ENCODE measurements around the gene NMBR.
"Not testable (repeated sequence)": the region's sequence is repeated elsewhere in the genome, so short reads cannot be mapped to it uniquely, and the experiment has no call there.

The NMBR gene

DNA sequence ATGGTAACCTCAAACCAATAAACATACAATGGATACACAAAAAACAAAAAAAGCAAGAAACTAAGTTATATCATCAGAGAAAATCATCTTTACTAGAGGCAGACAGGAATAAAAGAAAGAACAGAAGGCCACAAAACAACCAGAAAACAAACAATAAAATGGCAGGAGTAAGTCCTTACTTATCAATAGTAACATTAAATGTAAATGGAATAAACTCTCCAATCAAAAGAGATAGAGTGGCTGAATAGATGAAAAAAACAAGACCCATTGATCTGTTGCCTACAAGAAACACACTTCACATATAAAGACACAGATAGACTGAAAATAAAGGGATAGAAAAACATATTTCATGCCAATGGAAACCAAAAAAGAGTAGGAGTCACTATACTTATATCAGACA, 95.5 kb downstream of the NMBR start:
- DNase-seq, result no peak

GRCh38 chr6:142048593-142048980, 98.3 kb downstream of the NMBR start:
- no peak for DNase-seq

- no peak for DNase-seq
Measured at GRCh38 chr6:142047934-142048592, 98.9 kb downstream of the NMBR start.

DNA sequence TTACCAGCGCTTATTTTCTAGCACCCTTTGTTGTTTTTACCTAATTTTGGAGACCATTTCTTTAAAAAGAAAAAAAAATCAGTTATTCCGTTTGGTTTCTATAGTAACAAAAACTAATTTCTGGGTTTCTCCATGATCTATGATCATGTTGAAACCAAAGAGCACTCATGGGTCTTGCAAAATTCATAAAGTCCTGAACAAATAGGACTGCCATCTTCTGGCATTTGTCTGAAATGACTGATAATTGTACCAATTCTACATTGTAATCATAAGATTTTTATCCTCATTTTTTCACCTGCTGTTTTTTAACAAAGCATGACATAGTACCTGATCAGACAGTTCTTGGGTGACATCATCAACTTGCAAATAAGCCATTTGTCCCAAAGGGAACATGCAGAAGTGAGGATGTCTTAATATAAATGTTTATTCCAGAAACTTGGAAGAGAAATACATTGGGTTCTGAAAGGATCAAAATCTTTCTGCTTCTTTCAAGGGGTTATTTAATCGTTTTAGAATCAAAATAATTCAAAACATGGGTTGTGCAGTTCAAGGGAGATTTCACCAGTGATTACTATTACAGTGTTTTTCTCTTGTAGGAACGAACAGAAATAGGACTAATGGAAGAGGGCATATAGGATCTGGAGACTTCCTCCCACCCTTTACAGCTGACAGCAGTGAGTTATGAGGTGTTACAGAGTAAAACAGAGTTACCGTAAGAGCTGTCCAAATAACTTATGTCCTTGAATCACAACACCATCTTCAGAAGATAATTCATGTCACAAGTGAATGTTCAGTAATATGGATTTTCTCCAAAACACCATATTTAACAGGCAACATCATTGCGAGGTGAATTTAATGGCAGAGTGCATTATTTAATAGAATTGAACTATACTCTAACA, 101.3 kb downstream of the NMBR start:
- DNase-seq, result no peak

GRCh38 chr6:142035890-142036289, 111.0 kb downstream of the NMBR start:
- no peak for DNase-seq

DNA sequence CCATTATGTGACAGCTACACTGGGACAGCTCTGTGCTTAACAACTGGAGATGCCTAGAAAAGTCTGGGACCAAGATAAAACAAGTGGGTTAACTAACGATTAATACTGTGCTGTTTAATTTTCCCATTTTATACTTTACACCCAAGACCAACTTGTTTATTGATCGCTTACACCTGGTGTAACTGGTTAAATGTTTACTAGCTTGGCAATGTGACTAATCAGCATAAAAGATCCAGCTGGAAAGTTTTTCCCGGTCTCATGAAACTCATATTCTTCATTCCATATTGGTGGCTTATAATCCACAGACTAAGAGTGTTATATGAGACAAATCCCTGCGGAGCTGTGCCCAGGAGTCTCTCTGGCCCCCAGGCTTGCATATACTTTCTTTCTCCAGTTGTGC, 115.9 kb downstream of the NMBR start:
- no peak for DNase-seq

DNA sequence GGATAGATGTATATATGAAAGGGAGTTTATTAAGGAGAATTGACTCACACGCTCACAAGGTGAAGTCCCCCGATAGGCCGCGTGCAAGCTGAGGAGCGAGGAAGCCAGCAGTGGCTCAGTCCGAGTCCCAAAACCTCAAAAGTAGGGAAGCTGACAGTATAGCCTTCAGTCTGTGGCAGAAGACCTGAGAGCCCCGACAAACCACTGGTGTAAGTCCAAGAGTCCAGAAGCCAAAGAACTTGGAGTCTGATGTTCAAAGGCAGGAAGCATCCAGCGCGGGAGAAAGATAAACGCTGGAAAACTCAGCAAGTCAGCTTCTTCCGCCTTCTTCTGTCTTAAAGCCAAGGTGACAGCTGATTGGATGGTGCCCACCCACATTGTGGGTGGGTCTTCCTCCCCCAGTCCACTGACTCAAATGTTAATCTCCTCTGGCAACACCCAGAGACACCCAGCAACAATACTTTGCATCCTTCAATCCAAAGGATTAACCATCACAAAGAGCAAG, 116.8 kb downstream of the NMBR start:
- DNase-seq, result no peak

DNA sequence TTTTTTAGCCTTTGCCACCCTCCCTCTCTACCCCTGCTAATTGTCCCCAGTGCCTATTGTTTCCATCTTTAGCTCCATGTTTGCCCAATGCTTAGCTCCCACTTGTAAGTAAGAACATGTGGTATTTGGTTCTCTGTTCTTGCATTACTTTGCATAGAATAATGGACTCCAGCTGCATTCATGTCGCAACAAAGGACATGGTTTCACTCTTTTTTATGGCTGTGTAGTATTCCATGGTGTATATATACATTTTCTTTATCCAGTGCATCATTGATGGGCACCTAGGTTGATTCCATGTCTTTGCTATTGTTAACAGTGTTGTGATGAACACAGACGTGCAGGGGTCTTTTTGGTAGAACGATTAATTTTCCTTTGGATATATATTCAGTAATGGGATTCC, 118.4 kb downstream of the NMBR start:
- no peak for DNase-seq

DNA sequence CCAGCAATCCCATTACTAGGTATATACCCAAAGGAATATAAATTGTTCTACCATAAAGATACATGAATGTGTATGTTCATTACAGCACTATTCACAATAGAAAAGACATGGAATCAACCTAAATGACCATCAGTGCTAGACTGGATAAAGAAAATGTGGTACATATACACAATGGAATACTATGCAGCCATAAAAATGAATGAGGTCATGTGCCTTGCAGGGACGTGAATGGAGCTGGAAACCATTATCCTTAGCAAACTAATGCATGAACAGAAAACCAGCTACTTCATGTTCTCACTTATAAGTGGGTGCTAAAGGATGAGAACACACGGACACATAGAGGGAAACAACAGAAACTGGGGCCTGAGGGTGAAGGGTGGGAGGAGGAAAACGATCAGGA, 119.1 kb downstream of the NMBR start:
- not testable (repeated sequence) for DNase-seq

- DNase-seq, result no peak
Measured at GRCh38 chr6:142027074-142027473, 119.8 kb downstream of the NMBR start.

DNA sequence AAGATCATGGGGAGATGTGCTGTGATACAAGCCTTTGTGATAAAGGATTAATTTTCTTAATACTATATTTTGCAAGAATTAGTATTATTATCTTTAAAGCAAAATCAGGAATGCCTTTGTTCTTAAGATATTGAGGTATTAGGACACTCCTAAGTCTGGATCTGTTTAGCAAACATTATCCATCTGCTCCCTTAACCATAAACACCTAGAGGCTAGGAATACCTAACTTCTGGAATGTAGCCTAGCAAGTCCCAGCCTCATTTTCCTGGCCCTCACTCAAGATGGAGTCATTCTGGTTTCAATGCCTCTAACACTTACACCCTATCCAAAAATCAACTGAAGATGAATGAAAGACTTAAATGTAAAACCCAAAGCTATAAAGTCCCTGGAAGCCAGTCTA, 120.5 kb downstream of the NMBR start:
- no peak for DNase-seq
